MCF 10A (cell line): ENCODE measurements around the gene MTCH2. TPM values are rescaled to one million over a fixed set of nuclear protein-coding genes. Genes with fewer than 3 reads are reported as not detected.

Experiments used
- BruUV-seq: library from RNA; stranded (reverse); fragments of 400-500 nt; replicated peaks from 2 replicates; lab custom pipeline; 2021; lab: Mats Ljungman, UMichigan
- CTCF ChIA-PET: fragments of 300-600 bp; sonication (Branson Sonifier 250); formaldehyde crosslinking; extraction: SDS; loops from one replicate; lab custom pipeline; 2021; ENCODE audit warnings: antibody characterized with exemption, inconsistent platforms; lab: Yijun Ruan, JAX
- POLR2A ChIA-PET: fragments of 300-600, 350-650 bp; sonication (Branson Sonifier 250); formaldehyde crosslinking; extraction: SDS; loops from one replicate; lab custom pipeline; 2020; ENCODE audit warnings: antibody characterized with exemption, inconsistent platforms; lab: Yijun Ruan, JAX
- DNase-seq: peaks from one replicate; pipeline ENCODE4 v3.0.0-alpha.2; 2018; ENCODE audit not compliant: unreplicated experiment
- H3K27ac Mint-ChIP-seq: one replicate; pipeline ENCODE4 v1.8.0; 2022; ENCODE audit warnings: mild to moderate bottlenecking, low read depth, mixed read lengths; ENCODE audit not compliant: unreplicated experiment
- H3K27me3 Mint-ChIP-seq: one replicate; pipeline ENCODE4 v1.8.0; 2022; ENCODE audit warnings: mixed read lengths; ENCODE audit not compliant: insufficient read depth, unreplicated experiment
- H3K36me3 Mint-ChIP-seq: one replicate; pipeline ENCODE4 v1.8.0; 2022; ENCODE audit warnings: mild to moderate bottlenecking, moderate library complexity, mixed read lengths; ENCODE audit not compliant: insufficient read depth, unreplicated experiment
- H3K4me1 Mint-ChIP-seq: one replicate; pipeline ENCODE4 v1.8.0; 2022; ENCODE audit warnings: mixed read lengths; ENCODE audit not compliant: insufficient read depth, unreplicated experiment
- H3K4me3 Mint-ChIP-seq: one replicate; pipeline ENCODE4 v1.8.0; 2022; ENCODE audit warnings: mild to moderate bottlenecking, moderate library complexity, mixed read lengths; ENCODE audit not compliant: unreplicated experiment
- H3K9me3 Mint-ChIP-seq: one replicate; pipeline ENCODE4 v1.8.0; 2022; ENCODE audit warnings: mixed read lengths; ENCODE audit not compliant: unreplicated experiment
- CTCF ChIP-seq: fragments of 200-600 bp; IDR thresholded peaks from one replicate; pipeline ENCODE4 v1.8.0; 2022; ENCODE audit warnings: antibody characterized with exemption, mild to moderate bottlenecking; ENCODE audit not compliant: unreplicated experiment
- intact Hi-C: fragments of 100-400 bp; cut with micrococcal nuclease; formaldehyde crosslinking; loops from 2 replicates; pipeline ENCODE4 v1.14.1; 2022
- total RNA-seq: library from RNA; stranded (reverse); gene quantifications from 2 replicates; pipeline ENCODE4 v1.2.3, GENCODE V29; 2022

Gene MTCH2
- total RNA-seq, 1 experiment from 2014 or later, result 133 TPM

- H3K36me3 Mint-ChIP-seq, result no peaks in the 10 kb centered on the region
- H3K27me3 Mint-ChIP-seq, result no peaks in the 10 kb centered on the region
- no TSS peak for BruUV-seq
- no peak for TF ChIP-seq CTCF
- peaks cover 5% of the 10 kb centered on the region for H3K4me1 Mint-ChIP-seq
- ChIA-PET POLR2A (no interaction called here), CTCF (no interaction called here)
- H3K27ac Mint-ChIP-seq, result no peak overlapping the region
- intact Hi-C loops, result no loop called here
- no peak for DNase-seq
- H3K4me3 Mint-ChIP-seq, result no peak overlapping the region
- H3K9me3 Mint-ChIP-seq, result no peaks in the 10 kb centered on the region
These were observed 18.9 kb upstream of the MTCH2 start for GRCh38 chr11:47661245-47661644.

GRCh38 chr11:47659276-47659675 lies 16.9 kb upstream of the MTCH2 start:
- CTCF ChIA-PET, result interaction anchor here (0.7 kb wide), 1 partner anchor 122 kb away, joined by 3 read pairs; no protein-coding TSS in a partner anchor
- no peaks in the 10 kb centered on the region for H3K9me3 Mint-ChIP-seq
- H3K36me3 Mint-ChIP-seq, result no peaks in the 10 kb centered on the region
- H3K27ac Mint-ChIP-seq, result no peak overlapping the region
- intact Hi-C loops, result no loop called here
- no peak overlapping the region for H3K4me3 Mint-ChIP-seq
- peaks cover 16% of the 10 kb centered on the region for H3K27me3 Mint-ChIP-seq
- no peak for DNase-seq
- TF ChIP-seq CTCF, result no peak
- POLR2A ChIA-PET, result no interaction called here
- H3K4me1 Mint-ChIP-seq, result peaks cover 5% of the 10 kb centered on the region
- BruUV-seq, result no TSS peak

GRCh38 chr11:47656260-47656885 lies 14.0 kb upstream of the MTCH2 start:
- ChIA-PET CTCF (interaction anchor here (0.6 to 0.9 kb wide), 2 partner anchors 51 to 544 kb away, joined by 3 to 5 read pairs; no protein-coding TSS in a partner anchor), POLR2A (interaction anchor here (0.6 kb wide), 1 partner anchor 15 kb away, joined by 3 read pairs; no protein-coding TSS in a partner anchor)
- Mint-ChIP-seq H3K27me3 (peaks cover 16% of the 10 kb centered on the region), H3K27ac (no peak overlapping the region), H3K4me3 (no peak overlapping the region), H3K9me3 (peaks cover 14% of the 10 kb centered on the region), H3K36me3 (no peaks in the 10 kb centered on the region), H3K4me1 (no peaks in the 10 kb centered on the region)
- intact Hi-C loops, result no loop called here
- BruUV-seq, result no TSS peak
- TF ChIP-seq CTCF, result no peak
- no peak for DNase-seq

- no TSS peak for BruUV-seq
- Mint-ChIP-seq H3K9me3 (peaks cover 14% of the 10 kb centered on the region), H3K27me3 (peaks cover 16% of the 10 kb centered on the region), H3K4me3 (no peak overlapping the region), H3K4me1 (no peaks in the 10 kb centered on the region), H3K36me3 (no peaks in the 10 kb centered on the region), H3K27ac (no peak overlapping the region)
- CTCF ChIA-PET, result no interaction called here
- no peak for TF ChIP-seq CTCF
- DNase-seq, result no peak
- intact Hi-C loops, result no loop called here
- POLR2A ChIA-PET, result interaction anchor here (0.7 kb wide), 1 partner anchor 46 kb away, joined by 3 read pairs; no protein-coding TSS in a partner anchor
These were observed 9.6 kb upstream of the MTCH2 start for GRCh38 chr11:47651818-47652469.
